ENCODE results near the gene CACNG1. TPM values are rescaled to one million over a fixed set of nuclear protein-coding genes. Genes with fewer than 3 reads are reported as not detected.

The CACNG1 gene
- total RNA-seq, 4 donors from 2014 or later = not detected

DNA sequence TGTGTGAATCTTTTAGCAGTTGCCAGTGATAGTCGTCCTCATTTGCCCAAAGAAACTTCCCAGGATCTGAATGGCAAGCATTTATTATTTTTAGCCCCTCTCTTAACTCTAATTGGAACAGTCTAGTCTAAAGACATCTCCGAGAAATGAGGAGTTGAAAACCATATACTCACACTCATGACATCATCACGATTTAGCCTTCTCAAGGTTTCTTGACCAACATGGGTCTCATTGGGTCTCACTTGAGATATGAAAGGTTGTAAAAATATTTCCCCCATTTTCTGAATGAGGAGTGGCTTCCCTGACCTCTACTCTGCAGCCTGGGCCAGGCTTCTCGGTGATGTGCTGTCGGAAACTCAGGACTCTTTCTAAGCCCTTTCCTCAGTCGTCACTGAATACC lies 37.1 kb upstream of the CACNG1 start:
- TF ChIP-seq, protein P1, sequence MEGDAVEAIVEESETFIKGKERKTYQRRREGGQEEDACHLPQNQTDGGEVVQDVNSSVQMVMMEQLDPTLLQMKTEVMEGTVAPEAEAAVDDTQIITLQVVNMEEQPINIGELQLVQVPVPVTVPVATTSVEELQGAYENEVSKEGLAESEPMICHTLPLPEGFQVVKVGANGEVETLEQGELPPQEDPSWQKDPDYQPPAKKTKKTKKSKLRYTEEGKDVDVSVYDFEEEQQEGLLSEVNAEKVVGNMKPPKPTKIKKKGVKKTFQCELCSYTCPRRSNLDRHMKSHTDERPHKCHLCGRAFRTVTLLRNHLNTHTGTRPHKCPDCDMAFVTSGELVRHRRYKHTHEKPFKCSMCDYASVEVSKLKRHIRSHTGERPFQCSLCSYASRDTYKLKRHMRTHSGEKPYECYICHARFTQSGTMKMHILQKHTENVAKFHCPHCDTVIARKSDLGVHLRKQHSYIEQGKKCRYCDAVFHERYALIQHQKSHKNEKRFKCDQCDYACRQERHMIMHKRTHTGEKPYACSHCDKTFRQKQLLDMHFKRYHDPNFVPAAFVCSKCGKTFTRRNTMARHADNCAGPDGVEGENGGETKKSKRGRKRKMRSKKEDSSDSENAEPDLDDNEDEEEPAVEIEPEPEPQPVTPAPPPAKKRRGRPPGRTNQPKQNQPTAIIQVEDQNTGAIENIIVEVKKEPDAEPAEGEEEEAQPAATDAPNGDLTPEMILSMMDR (IDR thresholded peaks at IDR 0.05) = no peak
- ATAC-seq (ENCODE audit: low FRiP score) (no peak), DNase-seq (ENCODE audit: low spot score) (no peak)

DNA sequence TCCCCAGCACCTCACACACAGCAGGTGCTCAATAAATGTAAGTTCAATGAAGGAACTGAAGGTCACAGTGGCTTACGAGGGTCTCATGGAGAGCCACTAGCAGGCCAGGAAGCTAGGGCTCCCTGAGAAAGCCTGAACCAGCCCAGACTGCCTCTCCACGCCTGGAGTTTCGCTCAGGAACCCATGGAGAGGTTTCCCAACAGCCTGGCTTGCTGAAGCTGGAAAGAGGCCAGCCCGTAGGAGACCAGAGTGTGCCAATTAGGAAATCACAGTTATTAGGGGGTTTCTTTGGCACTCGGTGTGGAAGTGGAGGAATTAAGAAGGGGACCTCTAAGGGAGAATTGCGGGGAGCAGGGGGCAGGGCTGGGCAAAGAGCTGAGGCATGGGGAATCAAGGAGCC lies 36.3 kb upstream of the CACNG1 start:
- TF ChIP-seq, protein P1 (IDR thresholded peaks at IDR 0.05) = no peak
- DNase-seq (ENCODE audit: low spot score) (no peak), ATAC-seq (ENCODE audit: low FRiP score) (no peak)

DNA sequence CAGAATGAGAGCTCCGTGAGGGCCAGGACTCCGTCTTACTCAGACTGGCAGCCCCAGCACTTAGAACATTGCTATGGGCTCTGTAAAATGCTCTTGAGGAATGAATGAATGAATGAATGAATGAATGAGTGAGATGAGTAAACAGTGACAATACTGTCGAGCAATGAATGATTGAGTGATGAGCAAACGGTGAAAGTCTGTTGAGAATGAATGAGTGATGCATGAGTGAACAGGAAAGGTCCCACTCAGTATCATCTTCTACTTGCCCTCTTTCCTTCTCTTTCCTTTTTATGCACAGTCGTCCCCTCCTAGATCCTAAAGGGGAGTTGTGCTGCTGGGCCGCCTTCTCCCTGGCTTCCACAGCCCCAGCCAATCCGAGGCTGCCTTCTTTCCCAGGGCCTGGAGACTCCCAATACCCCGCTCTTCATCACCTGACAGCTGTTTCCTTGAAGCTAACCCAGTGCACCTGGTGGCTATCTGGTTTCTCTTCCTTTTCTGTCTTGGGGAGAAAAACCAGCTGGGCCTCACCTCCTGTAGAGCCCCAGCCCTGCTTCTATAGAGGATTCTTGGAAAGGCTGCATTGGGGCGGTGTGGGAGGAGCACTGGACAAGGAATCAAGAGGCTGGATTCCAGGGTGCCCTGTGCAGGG lies 32.7 kb upstream of the CACNG1 start:
- TF ChIP-seq, protein P1 (IDR thresholded peaks at IDR 0.05) = no peak
- DNase-seq (ENCODE audit: low spot score) (no peak), ATAC-seq (ENCODE audit: low FRiP score) (no peak)

DNA sequence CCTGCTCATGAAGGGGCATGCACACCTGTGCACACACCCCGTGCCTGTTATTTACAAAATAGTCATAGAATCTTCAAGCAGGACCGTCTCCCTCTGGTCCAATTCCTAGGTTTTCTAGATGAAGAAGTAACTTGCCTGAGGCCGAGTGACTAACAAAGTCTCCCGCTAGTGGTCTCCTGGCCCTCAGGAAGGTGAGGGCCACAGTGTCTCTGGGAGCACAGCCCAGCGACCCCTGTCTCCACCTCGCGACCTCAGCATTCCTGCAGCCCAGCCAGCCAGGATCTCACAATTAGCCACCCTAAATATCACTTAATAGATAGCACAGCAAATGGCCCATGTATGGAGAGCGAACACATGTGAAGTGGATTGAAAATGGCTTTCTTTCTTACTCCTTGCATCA lies 30.5 kb upstream of the CACNG1 start:
- TF ChIP-seq, protein P1 (IDR thresholded peaks at IDR 0.05) = no peak
- no peak for ATAC-seq (ENCODE audit: low FRiP score)

DNA sequence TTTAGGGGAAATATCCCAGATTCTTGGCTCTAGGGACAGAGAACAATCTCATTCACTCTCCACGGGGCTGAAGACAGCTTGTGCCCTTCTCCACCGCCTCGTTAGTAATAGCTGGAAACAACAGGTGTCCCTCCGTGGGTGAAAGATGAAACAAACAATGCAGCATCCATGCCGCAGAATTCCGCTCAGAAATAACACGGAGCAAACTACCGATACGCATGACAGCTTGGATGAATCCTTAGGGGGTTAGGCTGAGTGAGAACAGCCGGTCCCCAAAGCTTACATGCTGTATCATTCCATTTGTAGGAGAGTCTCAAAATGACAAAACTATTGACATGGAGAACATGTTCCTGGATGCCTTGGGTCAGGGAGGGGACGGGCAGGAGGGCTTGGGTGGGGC lies 29.4 kb upstream of the CACNG1 start:
- TF ChIP-seq, protein P1 (IDR thresholded peaks at IDR 0.05) = no peak
- DNase-seq (ENCODE audit: low spot score) (no peak), ATAC-seq (ENCODE audit: low FRiP score) (no peak)

More for the DNA sequence above, 30.5 kb upstream of the CACNG1 start:
- DNase-seq (ENCODE audit: low spot score) = no peak

DNA sequence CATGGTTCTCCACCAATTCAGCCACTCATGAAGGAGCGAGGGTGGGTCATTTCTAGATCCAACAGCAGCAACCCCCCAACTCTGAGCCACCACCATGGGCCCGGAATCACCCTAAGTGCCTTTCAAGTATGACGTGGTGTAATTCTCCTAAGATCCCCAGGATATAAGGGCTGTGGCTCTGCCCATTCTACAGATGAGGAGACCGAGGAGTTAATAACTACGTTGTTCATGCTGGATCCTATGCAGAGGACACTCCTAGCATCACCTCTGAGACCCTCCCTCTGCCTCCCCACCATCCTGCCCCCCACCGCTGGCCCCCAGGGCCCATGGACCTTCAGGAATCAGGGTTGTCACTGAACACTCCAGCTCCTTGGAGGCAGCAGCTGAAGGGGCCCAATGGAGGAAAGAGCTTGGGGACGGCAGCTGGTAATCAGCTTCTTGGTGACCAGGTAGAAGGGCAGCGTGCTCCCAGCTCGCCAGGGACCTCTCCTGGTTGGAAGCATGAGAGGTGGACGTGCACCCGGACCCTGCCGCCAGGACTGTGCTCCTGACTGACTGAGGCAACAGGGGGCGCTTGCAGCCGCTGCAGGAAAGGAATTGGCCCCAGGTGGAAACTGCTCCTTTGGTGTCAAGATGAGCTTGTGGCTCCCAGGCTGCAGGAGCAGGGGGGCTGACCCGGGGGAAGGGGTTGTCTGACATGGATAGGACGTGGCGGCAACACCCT lies 28.2 kb upstream of the CACNG1 start:
- ATAC-seq (ENCODE audit: low FRiP score) = no peak
- TF ChIP-seq, protein P1 (IDR thresholded peaks at IDR 0.05) = no peak

DNA sequence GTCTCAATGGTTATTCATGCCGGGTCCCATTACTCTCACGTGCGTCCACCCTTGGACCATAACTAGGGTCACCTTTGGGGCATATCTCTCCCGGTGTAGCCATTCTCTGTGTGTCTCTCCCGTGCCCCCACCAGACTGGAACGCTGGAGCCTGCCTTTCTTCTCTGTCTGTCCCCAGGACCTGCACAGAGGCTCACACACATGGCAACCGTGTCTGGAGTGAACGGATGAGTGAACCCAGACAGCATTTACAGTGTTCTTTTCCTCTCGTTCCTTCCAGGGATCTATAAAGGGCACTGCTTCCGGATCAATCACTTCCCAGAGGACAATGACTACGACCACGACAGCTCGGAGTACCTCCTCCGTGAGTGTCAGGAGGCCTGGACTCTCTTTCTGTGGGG lies 26.4 kb upstream of the CACNG1 start:
- TF ChIP-seq, protein P1 (IDR thresholded peaks at IDR 0.05) = no peak
- DNase-seq (ENCODE audit: low spot score) (no peak), ATAC-seq (ENCODE audit: low FRiP score) (no peak)

More for the DNA sequence above, 28.2 kb upstream of the CACNG1 start:
- no peak for DNase-seq (ENCODE audit: low spot score)

All from omental fat pad (tissue), 4 donors.